Bronchial epithelial cell (primary cell): Measurements from ENCODE around the gene BCAN. TPM values are rescaled to one million over a fixed set of nuclear protein-coding genes. Genes with fewer than 3 reads are reported as not detected.

Experiments
- DNase-seq: peaks from one replicate; pipeline ENCODE4 v3.0.0-alpha.2; 2010; ENCODE audit warnings: low read depth
- FAIRE-seq: peaks from 2 replicates; lab custom pipeline; 2011; peaks lifted over from hg19 to GRCh38; lab: Jason Lieb, UNC
- H3K27me3 ChIP-seq: 2 replicates; pipeline ENCODE4 v1.5.1; 2011; ENCODE audit warnings: low read length; ENCODE audit not compliant: control insufficient read depth, insufficient read depth
- H3K36me3 ChIP-seq: 2 replicates; pipeline ENCODE4 v1.5.1; 2011; ENCODE audit warnings: low read length; ENCODE audit not compliant: control insufficient read depth, insufficient read depth
- H3K4me3 ChIP-seq: 2 replicates; pipeline ENCODE4 v1.5.1; 2011; ENCODE audit warnings: mild to moderate bottlenecking, low read depth, low read length, control low read depth
- CTCF ChIP-seq: IDR thresholded peaks from 2 replicates; pipeline ENCODE4 v1.5.1; 2011; ENCODE audit warnings: mild to moderate bottlenecking, moderate library complexity, low read length, control low read depth, inconsistent platforms; ENCODE audit not compliant: insufficient read depth, severe bottlenecking
- total RNA-seq: library from RNA; depleted of rRNA; stranded (reverse); fragments of >200 nt; gene quantifications from 2 replicates; pipeline ENCODE4 v1.2.1, GENCODE V29; 2014

The BCAN gene
- total RNA-seq, 1 donor from 2014 or later: not detected

GRCh38 chr1:156659661-156659987 lies 17.7 kb downstream of the BCAN start:
- Histone ChIP-seq H3K36me3 (no peaks in the 10 kb centered on the region), H3K4me3 (no peak overlapping the region), H3K27me3 (peaks cover 17% of the 10 kb centered on the region)
- no peak for FAIRE-seq
- TF ChIP-seq CTCF: no peak
- no peak for DNase-seq

- DNase-seq (peak; percentile 86), FAIRE-seq (no peak)
- peaks cover 14% of the 10 kb centered on the region for H3K27me3 ChIP-seq
- H3K36me3 ChIP-seq: no peaks in the 10 kb centered on the region
- H3K4me3 ChIP-seq: no peak overlapping the region
- TF ChIP-seq CTCF: peak; percentile 98
Measured at GRCh38 chr1:156659988-156660751, 18.3 kb downstream of the BCAN start.

GRCh38 chr1:156660752-156661112 lies 18.8 kb downstream of the BCAN start:
- Histone ChIP-seq H3K4me3 (peak overlapping the region; percentile 21), H3K27me3 (peaks cover 11% of the 10 kb centered on the region), H3K36me3 (no peaks in the 10 kb centered on the region)
- FAIRE-seq (no peak), DNase-seq (no peak)
- TF ChIP-seq CTCF: no peak

- Histone ChIP-seq H3K36me3 (no peaks in the 10 kb centered on the region), H3K4me3 (no peak overlapping the region), H3K27me3 (peaks cover 1% of the 10 kb centered on the region)
- DNase-seq (no peak), FAIRE-seq (no peak)
- TF ChIP-seq CTCF: no peak
Measured at GRCh38 chr1:156662005-156662799, 20.3 kb downstream of the BCAN start.

- no peak for DNase-seq
- Histone ChIP-seq H3K27me3 (no peaks in the 10 kb centered on the region), H3K36me3 (no peaks in the 10 kb centered on the region), H3K4me3 (no peak overlapping the region)
- FAIRE-seq: no peak
- no peak for TF ChIP-seq CTCF
Measured at GRCh38 chr1:156662800-156663055, 20.8 kb downstream of the BCAN start.

- H3K4me3 ChIP-seq: no peak overlapping the region
- no peak for DNase-seq
- FAIRE-seq: no peak
- no peaks in the 10 kb centered on the region for H3K27me3 ChIP-seq
- no peak for TF ChIP-seq CTCF
- no peaks in the 10 kb centered on the region for H3K36me3 ChIP-seq
Measured at GRCh38 chr1:156663178-156663577, 21.3 kb downstream of the BCAN start.
